HG02981 (cell line): ENCODE data around the gene OLA1.

ENCODE experiments used
- ATAC-seq: cut with Tn5 transposase; IDR thresholded peaks from one replicate; pipeline ENCODE4 v1.9.1; 2021; ENCODE audit warnings: mild to moderate bottlenecking, moderate library complexity; ENCODE audit not compliant: unreplicated experiment

Gene OLA1

DNA sequence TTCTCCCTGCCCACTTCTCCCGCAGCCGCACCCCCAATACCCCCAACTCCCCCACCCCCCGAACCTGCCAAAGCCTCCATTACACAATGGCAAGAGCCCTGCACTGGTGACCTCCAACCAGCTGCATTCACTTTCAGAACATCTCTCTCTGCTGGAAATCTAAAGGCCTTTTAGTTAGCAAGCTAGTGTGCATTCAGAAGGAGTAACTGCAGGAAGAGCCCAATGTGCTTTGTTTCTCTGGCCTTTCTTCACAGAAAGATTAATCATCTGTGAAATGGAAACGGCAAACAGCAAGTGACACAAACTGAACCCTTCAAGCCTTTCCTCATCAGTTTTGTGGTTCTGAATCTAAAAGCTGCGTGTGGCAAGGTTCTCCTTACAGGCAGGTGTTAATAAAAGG, 124.2 kb downstream of the OLA1 start:
- no peak for ATAC-seq

DNA sequence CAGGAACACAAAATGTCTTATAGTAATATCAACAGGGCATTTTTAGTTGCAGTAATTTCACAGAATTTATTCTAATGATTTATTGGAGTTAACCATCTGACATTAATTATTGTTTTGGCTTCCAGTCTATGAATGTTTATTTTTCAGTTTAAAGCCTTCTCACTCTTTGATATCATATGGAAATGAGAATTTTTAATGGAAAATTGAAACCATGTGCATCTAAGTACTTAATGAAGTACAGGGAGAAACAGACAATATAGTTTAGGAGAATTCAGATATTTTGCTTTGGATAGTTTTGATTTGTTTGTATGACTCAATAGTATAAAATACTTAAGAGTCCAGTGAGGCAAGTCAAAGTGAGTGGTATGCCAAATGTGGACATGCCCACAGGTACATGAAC, 126.1 kb downstream of the OLA1 start:
- ATAC-seq = no peak

DNA sequence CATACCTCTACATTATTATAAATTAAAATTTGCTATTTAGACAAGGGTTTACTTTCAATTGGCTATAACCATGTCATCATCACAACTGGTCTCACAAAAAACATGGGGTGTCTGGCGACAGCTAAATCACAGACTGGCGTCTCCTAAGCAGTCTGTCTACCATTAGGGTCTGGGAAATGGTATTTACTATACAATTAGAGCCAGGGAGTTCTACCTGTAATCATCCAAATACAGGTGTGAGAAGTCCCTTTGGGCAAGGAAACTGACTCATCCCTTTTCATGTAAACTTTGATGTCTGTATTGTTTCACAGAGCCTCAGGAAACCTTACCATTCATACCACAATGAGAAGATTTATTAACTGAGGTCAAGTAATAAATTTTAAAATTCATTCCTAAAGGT, 126.7 kb downstream of the OLA1 start:
- no peak for ATAC-seq

DNA sequence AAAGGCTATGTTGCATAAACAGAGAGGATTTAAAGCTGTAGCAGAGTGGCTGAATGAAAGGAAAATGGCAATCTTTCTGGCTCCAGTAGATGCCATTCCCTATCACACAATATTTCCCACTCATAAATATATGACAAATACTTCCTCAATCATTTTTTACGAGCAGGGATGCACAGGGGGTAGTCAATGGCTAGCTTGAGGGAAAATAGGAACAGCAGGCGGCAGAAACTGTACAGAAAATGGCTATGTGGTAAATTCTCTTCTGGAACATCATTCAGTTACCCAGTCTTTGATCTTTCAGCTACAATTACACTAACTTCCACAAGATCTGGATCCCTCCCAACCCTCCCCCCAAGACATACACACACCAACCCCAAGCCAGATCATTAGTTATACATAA, 127.2 kb downstream of the OLA1 start:
- ATAC-seq = no peak

DNA sequence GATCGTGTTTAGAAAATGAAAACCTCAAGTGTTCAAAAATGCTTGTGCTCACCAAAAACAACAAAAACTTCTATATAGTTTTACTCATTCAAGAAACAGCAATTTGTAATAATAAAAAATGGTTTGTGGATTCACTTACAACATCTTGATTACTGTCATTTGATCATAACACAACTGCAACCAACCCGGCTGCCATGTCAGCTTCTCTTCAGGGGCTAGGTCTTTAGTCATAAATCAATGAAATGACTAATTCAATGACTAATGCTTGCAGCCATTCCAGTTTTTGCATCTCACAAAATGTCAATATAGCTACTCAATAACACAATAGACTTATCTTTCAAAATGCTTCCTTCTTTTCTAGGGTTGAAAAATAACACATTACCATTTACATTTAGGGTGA, 128.0 kb downstream of the OLA1 start:
- no peak for ATAC-seq

DNA sequence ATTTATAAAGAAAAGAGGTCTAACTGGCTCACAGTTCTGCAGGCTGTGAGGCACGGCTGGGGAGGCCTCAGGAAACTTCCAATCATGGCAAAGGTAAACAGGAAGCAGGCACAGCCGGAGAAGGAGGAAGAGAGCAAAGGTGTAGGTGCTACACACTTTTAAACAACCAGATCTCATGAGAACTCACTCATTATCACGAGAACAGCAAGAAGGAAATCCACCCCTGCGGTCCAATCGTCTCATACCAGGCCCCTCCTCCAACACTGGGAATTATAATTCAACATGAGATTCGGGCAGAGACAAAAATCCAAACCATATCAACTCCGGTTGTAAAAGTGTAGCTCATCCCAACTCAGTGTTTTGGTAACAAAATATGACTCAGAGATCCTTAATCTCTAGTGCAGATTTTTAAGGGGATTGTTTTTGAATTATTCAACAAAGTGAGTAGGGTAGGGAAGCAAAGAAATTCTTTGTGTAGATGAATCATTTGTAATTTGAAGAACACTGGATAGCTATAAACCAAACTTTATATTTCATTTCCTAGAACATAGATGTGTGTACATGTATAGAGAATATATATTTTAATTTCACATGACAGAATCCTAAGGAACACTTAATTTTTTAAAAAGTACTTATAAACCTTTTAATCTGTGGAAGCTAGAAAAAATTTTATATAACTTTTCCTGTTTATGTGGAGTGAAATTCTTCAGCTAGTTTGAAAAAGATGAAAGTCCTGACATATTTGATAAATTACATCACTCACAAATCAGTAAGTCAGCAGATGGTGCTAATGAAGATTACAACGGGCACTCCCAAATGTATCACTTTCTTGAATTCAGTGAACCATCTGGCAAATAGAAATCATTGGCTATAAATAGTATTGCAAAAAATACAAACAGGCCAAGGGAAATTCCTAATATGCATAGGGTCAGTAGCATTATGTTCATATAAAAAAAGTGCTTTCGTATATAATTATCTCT, 130.1 kb downstream of the OLA1 start:
- no peak for ATAC-seq

DNA sequence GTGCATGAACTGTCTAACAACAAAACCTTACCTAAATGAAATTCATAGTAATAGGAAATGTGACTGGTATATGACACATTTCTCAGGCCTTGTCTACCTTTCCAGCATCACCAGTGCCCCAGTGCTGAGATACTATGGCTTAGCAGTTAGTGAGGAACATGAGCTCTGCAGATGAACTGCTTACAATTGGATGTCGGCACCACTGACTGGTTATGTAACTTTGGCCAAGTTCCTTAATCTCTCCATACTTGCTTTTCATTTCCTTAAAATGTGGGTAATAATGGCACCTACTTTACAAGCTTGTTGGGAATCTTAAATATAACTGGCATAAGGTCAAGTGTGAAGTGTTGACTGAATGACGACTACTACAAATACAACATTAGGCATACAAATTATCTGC, 136.3 kb downstream of the OLA1 start:
- no peak for ATAC-seq

DNA sequence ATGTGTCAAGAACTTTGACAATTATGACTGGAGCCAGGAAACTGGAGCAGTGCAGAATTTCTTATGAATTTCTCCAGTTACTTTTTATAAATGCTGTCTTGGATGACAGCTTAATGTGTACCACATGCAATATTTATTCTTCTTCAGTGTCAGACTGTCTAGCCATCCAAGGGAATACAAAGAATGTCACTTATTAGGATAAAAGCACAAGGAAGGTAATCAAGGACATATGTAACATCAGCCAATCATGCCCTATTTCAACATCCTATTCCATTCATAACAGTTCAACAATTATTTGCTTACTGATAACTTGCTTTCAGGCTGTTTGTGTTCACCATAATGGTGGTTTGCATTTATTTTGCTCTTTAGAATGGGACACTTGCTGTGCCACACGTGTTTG, 139.8 kb downstream of the OLA1 start:
- ATAC-seq = no peak

DNA sequence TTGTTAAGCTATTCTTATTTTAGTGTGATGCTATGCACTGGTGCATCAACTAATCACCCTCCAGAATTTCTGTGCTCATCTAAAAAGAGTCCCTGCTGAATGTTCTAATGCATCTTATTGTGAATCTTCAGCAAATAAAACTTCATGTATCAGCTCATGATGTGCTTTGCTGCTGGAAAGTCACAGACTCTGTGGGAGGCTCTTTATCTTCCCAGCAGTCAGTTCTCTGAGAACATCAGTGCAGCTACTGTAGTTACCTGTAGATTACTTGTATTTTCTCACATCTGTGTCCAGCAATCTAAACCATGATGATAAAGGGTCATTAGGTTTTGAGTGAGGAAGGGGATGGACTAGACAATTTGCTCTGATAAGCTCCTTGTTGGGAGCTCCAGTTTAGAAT, 141.6 kb downstream of the OLA1 start:
- no peak for ATAC-seq

DNA sequence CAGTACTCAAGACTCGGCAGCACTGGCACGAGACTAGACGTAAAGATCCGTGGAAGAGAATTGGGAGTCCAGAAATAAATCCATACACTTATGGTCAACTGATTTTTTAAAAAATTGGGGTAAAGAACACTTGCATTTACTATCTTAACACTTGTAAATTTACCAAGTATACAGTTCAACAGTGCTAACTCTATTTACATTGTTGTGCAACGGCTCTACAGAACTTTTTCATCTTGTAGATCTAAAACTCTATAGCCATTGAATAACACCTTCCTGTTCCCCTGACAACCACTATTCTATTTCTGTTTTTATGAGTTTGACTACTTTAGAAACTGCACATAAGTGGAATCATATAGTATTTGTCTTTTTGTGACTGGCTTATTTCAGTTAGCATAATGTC, 153.8 kb downstream of the OLA1 start:
- ATAC-seq = no peak

DNA sequence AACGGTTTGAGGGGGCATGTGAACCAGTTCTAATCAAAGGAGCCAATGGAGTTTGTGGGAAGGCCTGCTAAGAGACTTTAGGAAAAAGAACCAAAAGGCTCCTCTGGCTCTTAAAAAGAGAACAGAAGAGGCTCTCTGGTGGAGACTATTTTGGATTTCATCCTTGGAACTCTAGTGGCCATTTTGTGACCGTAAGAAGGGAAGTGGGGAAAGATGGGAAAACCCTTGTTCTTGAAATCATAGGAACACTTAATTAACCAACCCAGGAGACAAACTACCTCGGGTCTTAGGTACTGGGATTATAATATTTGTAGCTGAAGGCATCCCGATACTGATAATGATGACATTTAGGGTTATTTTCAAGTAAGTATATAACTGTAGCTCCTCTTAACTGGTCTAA, 157.9 kb downstream of the OLA1 start:
- ATAC-seq = no peak

DNA sequence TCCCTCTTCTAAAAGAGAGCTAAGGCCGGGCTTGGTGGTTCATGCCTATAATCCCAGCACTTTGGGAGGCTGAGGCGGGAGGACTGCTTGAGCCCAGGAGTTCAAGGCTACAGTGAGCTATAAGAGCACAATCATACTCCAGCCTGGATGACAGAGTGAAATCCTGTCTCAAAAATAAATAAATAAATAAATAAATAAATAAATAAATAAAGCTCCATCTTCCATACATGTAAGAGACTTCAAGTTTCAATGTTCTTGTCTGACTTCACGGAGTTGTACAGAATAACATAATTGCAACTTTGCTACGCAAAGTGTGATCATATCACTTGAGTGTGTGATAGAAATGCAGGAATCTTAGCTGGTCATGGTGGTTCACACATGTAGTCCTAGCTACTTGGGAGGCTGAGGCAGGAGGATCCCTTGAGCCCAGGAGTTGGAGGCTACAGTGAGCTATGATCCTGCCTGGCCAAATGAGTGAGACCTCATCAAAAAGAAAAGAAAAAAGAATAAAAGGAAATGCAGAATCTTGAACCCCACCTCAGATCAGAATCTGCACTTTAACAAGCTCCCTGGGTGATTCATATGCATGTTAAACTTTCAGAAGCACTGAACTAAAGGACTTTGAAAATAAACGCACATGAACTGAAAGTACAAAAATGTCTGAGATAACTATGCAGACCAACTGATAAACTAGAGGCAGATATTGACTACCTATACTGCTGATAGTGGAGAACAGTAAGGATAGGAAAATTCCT, 159.4 kb downstream of the OLA1 start:
- no peak for ATAC-seq

DNA sequence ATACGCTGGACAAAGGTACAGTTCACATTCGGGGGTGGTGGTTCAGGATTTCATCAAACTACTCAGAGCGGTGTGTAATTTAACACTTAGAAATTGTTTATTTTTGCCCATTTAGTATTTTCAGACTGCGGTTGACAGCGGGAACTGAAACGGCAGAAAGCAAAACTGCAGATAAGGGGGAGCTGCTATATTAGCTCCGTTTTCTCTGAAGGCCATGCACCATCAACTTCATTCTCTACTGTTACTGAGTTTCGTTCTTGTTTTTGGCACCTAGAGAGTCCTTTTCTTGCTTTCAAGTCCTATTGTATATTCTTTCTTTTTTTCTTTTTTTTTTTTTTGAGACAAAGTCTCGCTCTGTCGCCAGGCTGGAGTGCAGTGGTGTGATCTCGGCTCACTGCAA, 161.6 kb downstream of the OLA1 start:
- ATAC-seq = no peak

DNA sequence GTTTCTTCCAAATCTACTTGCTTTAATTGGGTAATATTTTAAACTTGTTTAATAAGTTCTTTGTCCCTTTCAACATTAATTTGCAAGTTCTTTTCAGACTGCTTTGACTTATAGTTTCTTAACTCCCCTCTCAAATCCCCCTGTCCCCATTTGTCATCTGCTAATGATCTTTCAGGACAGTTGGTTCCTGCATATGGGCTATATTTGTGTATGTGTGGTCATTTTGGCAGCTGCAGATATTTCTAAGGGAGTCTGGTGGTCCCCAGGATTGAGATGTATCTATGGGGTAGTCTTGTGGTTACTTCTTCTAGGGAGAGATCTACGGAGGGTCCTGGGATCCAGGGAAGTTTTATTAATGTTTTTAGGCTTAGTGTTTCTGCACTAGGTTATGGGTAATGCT, 162.6 kb downstream of the OLA1 start:
- no peak for ATAC-seq

DNA sequence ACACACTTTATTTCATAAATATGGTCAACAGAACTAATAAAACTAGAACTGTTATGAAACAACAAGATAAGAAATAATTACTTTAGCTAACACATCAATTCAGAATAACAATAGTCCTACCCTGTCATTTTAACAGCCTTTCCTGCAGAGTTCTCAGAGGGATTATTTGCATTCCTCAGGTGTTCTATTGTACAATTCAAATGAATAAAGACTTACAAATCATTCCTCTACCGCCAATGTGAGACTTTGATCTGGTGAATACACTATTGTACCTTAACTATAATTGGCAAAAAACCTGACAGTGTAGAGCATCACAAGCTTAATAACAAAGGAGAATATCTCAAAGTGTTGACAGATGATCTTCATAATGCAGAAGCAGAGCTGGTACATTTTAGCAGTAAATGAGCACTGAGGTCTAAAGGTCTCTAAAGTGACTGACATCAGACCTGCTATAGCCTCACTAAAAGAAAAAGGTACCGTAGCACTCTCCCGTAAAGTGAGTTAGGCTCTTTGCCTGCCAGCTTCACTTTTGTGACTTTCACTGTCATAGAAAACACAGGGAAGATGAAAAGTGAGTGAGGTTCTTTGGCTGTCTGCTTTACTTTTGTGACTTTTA, 164.4 kb downstream of the OLA1 start:
- no peak for ATAC-seq

DNA sequence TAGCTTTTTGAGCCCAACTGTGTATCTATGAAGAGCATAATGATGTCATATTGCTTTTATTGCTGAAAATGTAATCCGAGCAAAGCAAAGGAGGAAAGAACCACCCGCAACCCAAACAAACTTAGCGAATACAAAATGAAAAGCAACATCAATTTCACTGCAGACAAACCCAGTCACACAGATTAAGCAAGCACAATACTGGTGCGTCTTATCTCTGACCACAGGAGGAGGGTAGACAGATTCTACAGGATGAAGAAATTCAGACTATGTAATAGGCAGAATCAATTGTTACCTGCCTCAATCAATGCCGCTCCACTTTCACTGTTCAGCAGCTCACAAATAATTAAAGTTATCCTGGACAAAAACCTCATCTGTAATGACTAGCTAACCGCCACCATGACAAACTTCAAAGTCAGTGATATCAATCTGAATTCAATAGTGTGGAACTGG, 167.6 kb downstream of the OLA1 start:
- ATAC-seq = no peak

DNA sequence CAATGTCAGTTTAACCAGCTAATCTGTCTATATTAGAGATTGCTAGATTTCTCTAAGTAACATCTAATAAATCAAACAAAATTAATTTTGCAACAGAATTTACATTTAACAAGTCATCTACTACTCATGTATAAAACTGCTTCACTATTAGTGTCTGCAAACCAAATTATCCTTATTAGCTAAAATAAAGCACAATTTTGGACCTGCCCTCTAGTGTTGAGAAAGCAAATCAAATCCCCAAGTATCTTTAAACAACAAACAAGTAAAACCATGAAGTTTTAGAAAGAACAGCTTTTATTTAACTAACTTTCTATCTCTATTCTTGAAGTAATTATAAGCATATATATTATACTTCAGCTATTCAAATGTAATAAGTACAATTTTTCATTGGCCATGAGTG, 170.1 kb downstream of the OLA1 start:
- ATAC-seq = no peak

DNA sequence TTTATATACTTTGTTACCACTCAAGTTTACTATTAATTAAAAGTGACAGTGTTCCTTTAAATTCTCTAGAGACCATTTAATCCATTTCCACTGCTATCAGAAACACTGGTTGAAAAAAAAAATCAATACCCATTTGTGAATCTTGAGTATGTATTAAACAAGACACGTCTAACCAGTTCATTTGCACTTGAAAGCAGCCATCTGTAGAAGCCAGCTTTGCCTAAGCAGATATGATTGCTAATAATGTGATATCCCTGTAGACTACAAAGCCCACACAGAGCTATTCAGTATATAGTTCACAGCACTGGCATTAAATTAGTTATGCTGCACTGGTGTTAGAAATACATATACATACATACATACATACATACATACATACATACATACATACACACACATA, 171.4 kb downstream of the OLA1 start:
- no peak for ATAC-seq

DNA sequence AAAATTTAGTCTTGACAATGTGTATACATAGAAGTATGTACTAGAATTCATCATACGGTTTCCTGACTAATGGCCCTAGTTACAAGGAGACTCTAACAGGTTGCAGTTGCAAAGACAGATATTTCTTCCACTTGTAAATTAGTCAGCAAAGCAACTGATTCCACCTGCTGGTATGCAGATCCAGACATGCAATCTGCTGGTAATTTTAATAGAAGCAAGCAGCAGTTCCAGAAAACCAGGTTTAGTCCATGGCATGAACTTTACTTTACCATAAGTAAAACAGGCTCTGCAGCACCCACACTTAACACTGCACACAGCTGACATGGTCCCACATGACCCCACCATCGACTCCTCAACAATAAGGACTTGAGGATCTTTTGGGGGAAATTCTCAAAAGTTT, 172.3 kb downstream of the OLA1 start:
- no peak for ATAC-seq

DNA sequence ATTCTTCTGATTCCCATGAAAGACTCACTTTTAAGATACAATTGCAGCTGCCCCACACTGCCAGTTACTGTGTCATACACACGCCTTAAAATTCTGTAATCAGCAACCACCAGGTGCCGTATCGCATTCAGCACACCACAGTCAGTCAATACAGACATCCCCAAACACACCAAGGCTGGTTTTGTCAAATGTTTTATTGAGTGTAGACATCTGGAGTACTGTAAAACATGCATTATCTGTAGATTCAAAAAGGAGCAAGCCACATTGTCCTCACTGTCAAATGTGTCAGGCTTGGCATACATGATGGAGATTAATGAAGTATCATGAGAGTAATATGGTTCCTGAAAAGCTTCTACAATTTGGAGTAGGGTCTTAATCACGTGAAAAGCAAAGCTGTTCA, 173.5 kb downstream of the OLA1 start:
- no peak for ATAC-seq

DNA sequence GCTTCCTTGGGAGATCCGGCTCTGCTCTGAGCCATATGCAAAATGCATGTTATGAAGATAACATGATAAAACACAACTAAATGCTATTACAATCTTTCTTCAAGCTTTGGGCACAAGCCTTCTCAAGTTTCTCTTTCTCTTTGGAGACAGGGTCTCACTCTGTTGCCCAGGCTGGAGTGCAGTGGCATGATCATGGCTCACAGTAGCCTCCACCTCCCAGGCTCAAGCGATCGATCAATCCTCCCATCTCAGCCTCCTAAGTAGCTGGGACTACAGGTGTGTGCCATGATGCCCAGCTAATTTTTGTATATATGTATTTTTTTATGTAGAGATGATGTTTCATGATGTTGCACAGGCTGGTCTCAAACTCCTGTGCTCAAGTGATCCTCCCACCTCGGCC, 175.5 kb downstream of the OLA1 start:
- ATAC-seq = no peak

DNA sequence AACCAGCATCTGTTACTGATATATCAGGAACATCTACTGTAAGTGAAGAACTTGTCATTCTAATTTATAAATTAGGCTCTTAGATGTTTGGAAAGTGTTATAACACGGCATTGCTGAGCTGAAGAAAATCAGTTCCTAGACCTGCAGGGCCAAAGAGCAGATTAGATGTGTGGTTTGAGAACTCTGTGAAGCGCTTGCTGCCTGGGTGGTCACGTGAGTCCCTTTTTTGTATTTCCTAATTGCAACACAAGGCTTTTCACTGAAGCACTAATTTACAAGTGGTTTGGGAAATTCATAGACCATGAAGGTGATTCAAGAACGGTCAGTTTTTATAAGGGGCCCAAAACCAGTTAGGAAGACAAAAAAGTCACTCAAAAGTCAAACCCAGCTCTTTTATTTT, 176.3 kb downstream of the OLA1 start:
- ATAC-seq = no peak
